HG03196 (cell line): ENCODE results near the gene GCK.

Source experiments
- ATAC-seq: cut with Tn5 transposase; IDR thresholded peaks from one replicate; pipeline ENCODE4 v1.9.1; 2021; ENCODE audit not compliant: unreplicated experiment

Gene GCK

DNA sequence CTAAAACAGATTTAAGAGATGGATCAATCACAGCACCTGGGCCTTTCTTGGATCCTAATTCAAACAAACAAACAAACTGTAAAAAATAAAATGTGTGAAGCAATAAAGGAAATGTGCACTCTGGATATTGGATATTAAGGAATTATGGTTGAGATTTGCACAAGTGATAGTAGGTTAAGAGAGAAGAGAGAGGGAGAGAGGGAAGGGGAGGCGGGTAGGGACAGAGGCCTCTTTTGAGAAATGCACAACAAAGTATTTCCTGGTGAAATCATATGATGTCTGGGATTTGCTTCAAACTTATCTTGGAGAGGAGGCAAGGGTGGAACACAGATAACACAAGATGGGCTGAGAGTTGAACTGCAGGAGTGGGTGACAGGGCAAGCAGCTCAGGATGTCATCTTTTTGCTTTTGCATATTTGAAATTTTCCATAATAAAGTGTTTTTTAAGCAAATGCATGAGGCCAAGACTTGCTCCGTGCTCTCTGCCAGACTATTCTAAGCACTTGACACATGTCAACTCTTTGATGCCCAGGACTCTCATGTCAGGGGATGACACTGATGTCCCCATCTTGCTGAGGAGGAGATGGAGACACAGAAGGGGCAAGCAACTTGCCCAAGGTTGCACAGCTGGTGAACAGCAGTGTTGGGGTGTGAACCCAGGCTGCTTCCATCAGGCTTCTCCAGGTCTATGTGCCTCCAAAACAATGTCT lies 94.2 kb downstream of the GCK start:
- ATAC-seq: no peak

DNA sequence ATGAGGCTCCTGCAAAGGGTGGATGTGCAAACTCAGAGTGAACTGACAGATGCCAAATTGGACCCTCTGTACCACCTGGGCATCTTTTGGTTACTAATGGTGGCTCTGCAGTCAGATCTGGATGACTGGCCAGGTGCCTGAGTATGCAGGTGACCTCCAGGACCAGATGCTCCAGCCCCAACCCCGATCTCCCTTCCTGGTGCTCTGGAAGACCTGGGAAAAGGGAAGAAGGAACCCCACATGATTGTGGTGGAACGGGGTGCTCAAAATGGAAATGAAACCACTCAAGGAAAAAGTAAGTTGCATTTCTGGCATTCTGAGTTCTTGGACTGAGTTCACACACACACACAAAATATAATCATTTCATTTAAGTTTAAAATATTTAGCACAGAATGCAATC lies 94.9 kb downstream of the GCK start:
- ATAC-seq: no peak
